K562 (cell line): Measurements from ENCODE around the gene ACE. TPM values are rescaled to one million over a fixed set of nuclear protein-coding genes. Genes with fewer than 3 reads are reported as not detected.

Experiments
- C11orf30 ChIP-seq: fragments of 450-650 bp; IDR thresholded peaks from 2 replicates; pipeline ENCODE4 v1.6.1; 2016; ENCODE audit warnings: low read depth, mild to moderate bottlenecking
- HMGXB4 ChIP-seq: sonication (generic); formaldehyde crosslinking; IDR thresholded peaks from 2 replicates; pipeline ENCODE4 v1.8.1; 2023; ENCODE audit warnings: mild to moderate bottlenecking, missing genetic modification reagents
- HOMEZ ChIP-seq: fragments of 250-450 bp; sonication (Bioruptor Pico); IDR thresholded peaks from 2 replicates; pipeline ENCODE4 v1.4.0; 2020; ENCODE audit warnings: mild to moderate bottlenecking, moderate library complexity
- MAFG ChIP-seq: fragments of 450-650 bp; conservative IDR thresholded peaks from 2 replicates; pipeline ENCODE4 v1.6.1; 2016; ENCODE audit warnings: missing genetic modification characterization, missing compliant biosample characterization
- RCOR1 ChIP-seq, 2 experiments: IDR thresholded peaks; 2 replicates each; pipeline ENCODE4 v1.6.1; 2012; ENCODE audit warnings: low read depth in 2 of 2, low read length in 2 of 2, borderline replicate concordance in 1 of 2, improper control_type of control experiment in 1 of 2
- SIN3B ChIP-seq: fragments of 450-650 bp; IDR thresholded peaks from 2 replicates; pipeline ENCODE4 v1.6.1; 2017; ENCODE audit warnings: low read depth, mild to moderate bottlenecking, moderate library complexity
- SPI1 ChIP-seq: IDR thresholded peaks from 2 replicates; pipeline ENCODE4 v1.6.1; 2011; ENCODE audit warnings: low read depth, low read length, control low read depth, borderline replicate concordance
- ZNF511 ChIP-seq: sonication (generic); formaldehyde crosslinking; IDR thresholded peaks from 2 replicates; pipeline ENCODE4 v1.8.0; 2022; ENCODE audit warnings: mild to moderate bottlenecking, missing genetic modification reagents
- polyA plus RNA-seq, 8 experiments: library from polyadenylated mRNA; depleted of rRNA in 4 of 8; stranded (reverse) in 5 of 8; unstranded in 3 of 8; fragments of >200 nt; fragmentation: Nextera tagmentation in 2 of 8; fragmentation: Illumina TruSeq in 1 of 8; extraction: Ambion mirVana in 2 of 8; extraction: Trizol in 1 of 8; gene quantifications; 2 replicates each; pipeline versions ENCODE4 v1.2.1 to v1.2.3, GENCODE V29; 2011 to 2014; ENCODE audit warnings: inconsistent platforms in 1 of 8, missing spikeins in 1 of 8
- total RNA-seq, 7 experiments: library from RNA; depleted of rRNA in 6 of 7; stranded (reverse); fragments of >200 nt in 6 of 7; fragmentation: Illumina TruSeq in 2 of 7; extraction: Trizol in 2 of 7; gene quantifications; 2 replicates each; pipeline versions ENCODE4 v1.2.1 to v1.2.3, GENCODE V29; 2011 to 2021; ENCODE audit warnings: low replicate concordance in 1 of 7

Gene ACE
- total and polyA plus RNA-seq, 9 of the 15 experiments (the other 6 are each of a cell fraction or from before 2014, with no cell fraction given): 0.07 to 2.5 (median 0.47) TPM; not detected in 1

- no peak for TF ChIP-seq ZNF511 (CRISPR knock-in tag)
- no peak for TF ChIP-seq HOMEZ (CRISPR knock-in tag)
- TF ChIP-seq SIN3B: no peak
- no peak for TF ChIP-seq SPI1
- TF ChIP-seq C11orf30: no peak
- TF ChIP-seq MAFG (tag): no peak
- TF ChIP-seq HMGXB4: no peak
- TF ChIP-seq RCOR1 (IDR thresholded peaks at IDR 0.05; ENCODE audit: borderline replicate concordance in 1 of 2, low read depth in 2 of 2, low read length in 2 of 2): no peak
Measured at GRCh38 chr17:63542218-63542545, 65.3 kb downstream of the ACE start (continued).
